A549 (cell line): Measurements from ENCODE around the gene MYH10. TPM values are rescaled to one million over a fixed set of nuclear protein-coding genes. Genes with fewer than 3 reads are reported as not detected.

Experiments
- ATAC-seq, 2 experiments: fragments of 200-7000 bp in 1 of 2; fragments of >200 bp in 1 of 2; cut with Nextera tagmentation in 1 of 2; cut with Tn5 transposase in 1 of 2; 3 replicates each; pipeline versions ENCODE4 v1.8.0 to v1.9.1; 2018 to 2020; ENCODE audit warnings: mild to moderate bottlenecking in 1 of 2, moderate library complexity in 1 of 2
- CTCF ChIA-PET: fragments of 300-600 bp; sonication (Branson Sonifier 250); formaldehyde crosslinking; extraction: SDS; loops from one replicate; lab custom pipeline; 2021; ENCODE audit warnings: antibody characterized with exemption, inconsistent platforms; lab: Yijun Ruan, JAX
- POLR2A ChIA-PET: fragments of 350-600 bp; formaldehyde crosslinking; extraction: SDS; loops from one replicate; lab custom pipeline; 2021; ENCODE audit warnings: antibody characterized with exemption, inconsistent platforms; lab: Yijun Ruan, JAX
- DNase-seq, 2 experiments: peaks; one replicate each; pipeline versions ENCODE4 v3.0.0 to v3.0.0-alpha.2; 2011 to 2016; ENCODE audit warnings: low read depth in 1 of 2, low spot score in 1 of 2
- FAIRE-seq: peaks from 2 replicates; lab custom pipeline; 2011; peaks lifted over from hg19 to GRCh38; lab: Jason Lieb, UNC
- H3K27ac ChIP-seq, 2 experiments: fragments of >200 bp; sonication (Bioruptor Twin); formaldehyde crosslinking; 3 replicates each; pipeline ENCODE4 v1.5.1; 2016 to 2017
- H3K4me1 ChIP-seq: fragments of >200 bp; sonication (Bioruptor Twin); formaldehyde crosslinking; 3 replicates; pipeline ENCODE4 v1.6.1; 2016
- H3K4me2 ChIP-seq: fragments of >200 bp; sonication (Bioruptor Twin); formaldehyde crosslinking; 3 replicates; pipeline ENCODE4 v1.6.1; 2016
- H3K4me3 ChIP-seq: fragments of >200 bp; sonication (Bioruptor Twin); formaldehyde crosslinking; 3 replicates; pipeline ENCODE4 v1.5.1; 2016
- H3K9me3 ChIP-seq: fragments of >200 bp; sonication (Bioruptor Twin); formaldehyde crosslinking; 3 replicates; pipeline ENCODE4 v1.6.1; 2016
- CBX2 ChIP-seq: fragments of 200-600 bp; sonication (generic); IDR thresholded peaks from 2 replicates; pipeline ENCODE4 v1.6.1; 2016; ENCODE audit warnings: low read depth, mild to moderate bottlenecking, borderline replicate concordance
- CBX8 ChIP-seq: fragments of 200-600 bp; sonication (generic); IDR thresholded peaks from 2 replicates; pipeline ENCODE4 v1.6.1; 2016
- CEBPB ChIP-seq, 2 experiments: fragments of >200 bp in 1 of 2; sonication (Bioruptor Twin) in 1 of 2; formaldehyde crosslinking in 1 of 2; IDR thresholded peaks; 2 replicates each; pipeline ENCODE4 v1.6.1; 2012 to 2016
- CHD4 ChIP-seq: fragments of 200-600 bp; sonication (generic); IDR thresholded peaks from 2 replicates; pipeline ENCODE4 v1.6.1; 2016; ENCODE audit warnings: antibody characterized with exemption, mild to moderate bottlenecking, borderline replicate concordance
- EHF ChIP-seq: fragments of 250-450 bp; sonication (Bioruptor Pico); IDR thresholded peaks from 2 replicates; pipeline ENCODE4 v1.5.0; 2020; ENCODE audit warnings: mild to moderate bottlenecking
- EHMT2 ChIP-seq: fragments of 200-600 bp; sonication (generic); IDR thresholded peaks from 2 replicates; pipeline ENCODE4 v1.6.1; 2016; ENCODE audit warnings: antibody characterized with exemption, low read depth, mild to moderate bottlenecking, moderate library complexity
- EP300 ChIP-seq, 2 experiments: fragments of >200 bp; sonication (Bioruptor Twin); formaldehyde crosslinking; IDR thresholded peaks; 2 replicates in 1 of 2; 3 replicates in 1 of 2; pipeline ENCODE4 v1.6.1; 2016 to 2017
- FOSL2 ChIP-seq, 2 experiments: fragments of 450-650 bp in 1 of 2; fragments of >200 bp in 1 of 2; sonication (Bioruptor Twin) in 1 of 2; formaldehyde crosslinking; IDR thresholded peaks; 2 replicates each; pipeline versions ENCODE4 v1.5.0 to v1.6.1; 2016 to 2020; ENCODE audit warnings: mild to moderate bottlenecking in 1 of 2, moderate library complexity in 1 of 2
- HDAC2 ChIP-seq: fragments of 200-600 bp; sonication (generic); IDR thresholded peaks from 2 replicates; pipeline ENCODE4 v1.6.1; 2016
- HES2 ChIP-seq: fragments of >200 bp; sonication (Bioruptor Twin); formaldehyde crosslinking; IDR thresholded peaks from 2 replicates; pipeline ENCODE4 v1.6.1; 2016
- HOXB13 ChIP-seq: fragments of 250-450 bp; sonication (Bioruptor Pico); IDR thresholded peaks from 2 replicates; pipeline ENCODE4 v1.5.0; 2020; ENCODE audit warnings: low read depth, mild to moderate bottlenecking, moderate library complexity
- HOXB5 ChIP-seq: fragments of 250-450 bp; sonication (Bioruptor Pico); IDR thresholded peaks from 2 replicates; pipeline ENCODE4 v1.5.0; 2020; ENCODE audit warnings: mild to moderate bottlenecking, moderate library complexity
- MAFK ChIP-seq: fragments of 450-650 bp; IDR thresholded peaks from 2 replicates; pipeline ENCODE4 v1.6.1; 2014; ENCODE audit not compliant: partially characterized antibody
- MYC ChIP-seq: IDR thresholded peaks from 2 replicates; pipeline ENCODE4 v1.6.1; 2012; ENCODE audit warnings: mild to moderate bottlenecking, inconsistent platforms, low read length, improper control_type of control experiment, borderline replicate concordance
- NPAS2 ChIP-seq: fragments of 250-450 bp; sonication (Bioruptor Pico); IDR thresholded peaks from 2 replicates; pipeline ENCODE4 v1.8.0; 2022; ENCODE audit warnings: mild to moderate bottlenecking, moderate library complexity, borderline replicate concordance
- PBX3 ChIP-seq: IDR thresholded peaks from 2 replicates; pipeline ENCODE4 v1.6.1; 2012
- PHF8 ChIP-seq: fragments of 200-600 bp; sonication (generic); IDR thresholded peaks from 2 replicates; pipeline ENCODE4 v1.6.1; 2016; ENCODE audit warnings: low read depth, mild to moderate bottlenecking, antibody characterized with exemption, moderate library complexity, borderline replicate concordance
- POLR2AphosphoS2 ChIP-seq: conservative IDR thresholded peaks from 2 replicates; pipeline ENCODE4 v1.6.1; 2012; ENCODE audit warnings: low read length, improper control_type of control experiment, inconsistent platforms
- RAD21 ChIP-seq, 2 experiments: fragments of >200 bp in 1 of 2; sonication (Bioruptor Twin) in 1 of 2; formaldehyde crosslinking in 1 of 2; IDR thresholded peaks in 1 of 2; conservative IDR thresholded peaks in 1 of 2; 2 replicates in 1 of 2; 3 replicates in 1 of 2; pipeline ENCODE4 v1.6.1; 2012 to 2018; ENCODE audit warnings: inconsistent platforms in 1 of 2
- RNF2 ChIP-seq: fragments of 200-600 bp; sonication (generic); IDR thresholded peaks from 2 replicates; pipeline ENCODE4 v1.6.1; 2016; ENCODE audit warnings: low read depth, mild to moderate bottlenecking, antibody characterized with exemption, moderate library complexity, borderline replicate concordance
- TFCP2L1 ChIP-seq: fragments of 250-450 bp; sonication (Bioruptor Pico); IDR thresholded peaks from 2 replicates; pipeline ENCODE4 v1.5.0; 2021; ENCODE audit warnings: mild to moderate bottlenecking
- ZC3H11A ChIP-seq: fragments of 450-650 bp; IDR thresholded peaks from 2 replicates; pipeline ENCODE4 v1.6.1; 2014; ENCODE audit warnings: antibody characterized with exemption, mild to moderate bottlenecking
- ZNF302 ChIP-seq: fragments of 250-450 bp; sonication (Bioruptor Pico); IDR thresholded peaks from 2 replicates; pipeline ENCODE4 v1.9.0; 2021; ENCODE audit warnings: inconsistent platforms, mild to moderate bottlenecking, moderate library complexity
- WGBS: methylation state at CpG from one replicate; pipeline ENCODE4 v1.1.6; 2017; ENCODE audit errors: missing lambda C conversion rate; 5-methylcytosine and 5-hydroxymethylcytosine counted together
- polyA plus RNA-seq, 4 experiments: library from polyadenylated mRNA; depleted of rRNA in 3 of 4; stranded (reverse); fragments of >200 nt; fragmentation: RNase III in 1 of 4; extraction: RNeasy Plus Mini Kit Qiagen cat#74134 plus additional on column Dnase treatment in 1 of 4; gene quantifications; 2 replicates in 3 of 4; 3 replicates in 1 of 4; pipeline ENCODE4 v1.2.3, GENCODE V29; 2011 to 2017
- TF ChIP-seq, protein P1 (sequence below): fragments of 250-450 bp; sonication (Bioruptor Pico); IDR thresholded peaks from 2 replicates; pipeline ENCODE4 v1.5.0; 2021; ENCODE audit warnings: mild to moderate bottlenecking, moderate library complexity, borderline replicate concordance
- TF ChIP-seq, protein P2 (sequence below): fragments of 250-450 bp; sonication (Bioruptor Pico); IDR thresholded peaks from 2 replicates; pipeline ENCODE4 v1.5.0; 2020; ENCODE audit warnings: low read depth, mild to moderate bottlenecking, moderate library complexity

The MYH10 gene
- polyA plus RNA-seq, 2 of the 4 experiments (the other 2 are of a cell fraction): 26.5 to 28.3 TPM

DNA sequence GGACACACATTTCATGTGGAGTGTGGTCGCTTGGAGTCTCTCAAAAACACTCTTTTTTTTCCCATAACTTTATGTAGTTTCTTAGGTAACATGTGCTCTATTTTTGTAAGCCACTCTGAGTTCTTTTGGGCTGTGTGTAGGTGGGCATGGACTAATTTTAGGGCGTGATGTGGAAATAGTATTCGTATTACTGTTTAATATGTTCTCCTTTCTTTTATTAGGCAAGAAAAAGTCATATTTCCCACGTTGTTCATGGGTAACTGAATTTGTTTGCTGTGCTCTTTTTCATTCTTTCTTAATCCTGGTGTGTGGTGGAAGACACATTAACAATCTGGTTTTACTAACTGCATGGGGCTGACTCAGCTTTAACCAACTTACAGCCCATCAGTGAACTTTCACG, 167.4 kb downstream of the MYH10 start:
- TF ChIP-seq NPAS2 (CRISPR knock-in tag) (no peak), MAFK (peak; percentile 27), PBX3 (no peak), FOSL2 (IDR thresholded peaks at IDR 0.05) (no peak), FOSL2 (CRISPR knock-in tag; IDR thresholded peaks at IDR 0.05) (no peak)
- DNase-seq: no peak
- no peak for FAIRE-seq
- ATAC-seq: no peak
- ChIA-PET CTCF (interaction anchor here (2.0 to 2.1 kb wide), 2 partner anchors 13 to 21 kb away, joined by 4 to 7 read pairs; no protein-coding TSS in a partner anchor), POLR2A (no interaction called here)
- Histone ChIP-seq H3K4me1 (no peaks in the 10 kb centered on the region), H3K9me3 (no peaks in the 10 kb centered on the region), H3K27ac (no peak overlapping the region), H3K4me3 (no peak overlapping the region), H3K4me2 (no peak overlapping the region)
- WGBS: 80% methylated on average over 5 of the region's 5 CpGs

GRCh38 chr17:8462564-8462963, 168.0 kb downstream of the MYH10 start:
- no peak overlapping the region for H3K4me2 ChIP-seq
- no peak for TF ChIP-seq POLR2AphosphoS2
- TF ChIP-seq CBX8: no peak
- no peak for TF ChIP-seq EHF (CRISPR knock-in tag)
- no peak for TF ChIP-seq HOXB13
- no peak for TF ChIP-seq HES2
- TF ChIP-seq RNF2: no peak
- TF ChIP-seq, protein P1, sequence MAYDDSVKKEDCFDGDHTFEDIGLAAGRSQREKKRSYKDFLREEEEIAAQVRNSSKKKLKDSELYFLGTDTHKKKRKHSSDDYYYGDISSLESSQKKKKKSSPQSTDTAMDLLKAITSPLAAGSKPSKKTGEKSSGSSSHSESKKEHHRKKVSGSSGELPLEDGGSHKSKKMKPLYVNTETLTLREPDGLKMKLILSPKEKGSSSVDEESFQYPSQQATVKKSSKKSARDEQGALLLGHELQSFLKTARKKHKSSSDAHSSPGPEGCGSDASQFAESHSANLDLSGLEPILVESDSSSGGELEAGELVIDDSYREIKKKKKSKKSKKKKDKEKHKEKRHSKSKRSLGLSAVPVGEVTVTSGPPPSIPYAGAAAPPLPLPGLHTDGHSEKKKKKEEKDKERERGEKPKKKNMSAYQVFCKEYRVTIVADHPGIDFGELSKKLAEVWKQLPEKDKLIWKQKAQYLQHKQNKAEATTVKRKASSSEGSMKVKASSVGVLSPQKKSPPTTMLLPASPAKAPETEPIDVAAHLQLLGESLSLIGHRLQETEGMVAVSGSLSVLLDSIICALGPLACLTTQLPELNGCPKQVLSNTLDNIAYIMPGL (CRISPR knock-in tag): no peak
- TF ChIP-seq PHF8: no peak
- TF ChIP-seq RAD21 (conservative IDR thresholded peaks at IDR 0.05 in 1 of 2, IDR thresholded peaks at IDR 0.05 in 1 of 2): no peak
- TF ChIP-seq EP300 (IDR thresholded peaks at IDR 0.05): no peak
- TF ChIP-seq TFCP2L1: no peak
- TF ChIP-seq, protein P2, sequence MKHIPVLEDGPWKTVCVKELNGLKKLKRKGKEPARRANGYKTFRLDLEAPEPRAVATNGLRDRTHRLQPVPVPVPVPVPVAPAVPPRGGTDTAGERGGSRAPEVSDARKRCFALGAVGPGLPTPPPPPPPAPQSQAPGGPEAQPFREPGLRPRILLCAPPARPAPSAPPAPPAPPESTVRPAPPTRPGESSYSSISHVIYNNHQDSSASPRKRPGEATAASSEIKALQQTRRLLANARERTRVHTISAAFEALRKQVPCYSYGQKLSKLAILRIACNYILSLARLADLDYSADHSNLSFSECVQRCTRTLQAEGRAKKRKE (CRISPR knock-in tag): no peak
- no peak for TF ChIP-seq CHD4
- DNase-seq (no peak), ATAC-seq (no peak), FAIRE-seq (no peak)
- 73% methylated on average over 5 of the region's 5 CpGs for WGBS
- CTCF ChIA-PET: interaction anchor here (2.0 kb wide), 1 partner anchor 21 kb away, joined by 4 read pairs; no protein-coding TSS in a partner anchor
- H3K9me3 ChIP-seq: no peaks in the 10 kb centered on the region
- H3K4me3 ChIP-seq: no peak overlapping the region
- no peak overlapping the region for H3K27ac ChIP-seq
- no peaks in the 10 kb centered on the region for H3K4me1 ChIP-seq
- POLR2A ChIA-PET: no interaction called here

GRCh38 chr17:8459831-8460230, 170.7 kb downstream of the MYH10 start:
- no peak for TF ChIP-seq RNF2
- no peak for TF ChIP-seq HOXB5 (CRISPR knock-in tag)
- TF ChIP-seq CEBPB (IDR thresholded peaks at IDR 0.05): no peak
- TF ChIP-seq CBX2: no peak
- no peak for TF ChIP-seq TFCP2L1
- no peak for TF ChIP-seq MYC
- no peak for TF ChIP-seq HDAC2
- TF ChIP-seq ZC3H11A: no peak
- TF ChIP-seq POLR2AphosphoS2: no peak
- TF ChIP-seq ZNF302: no peak
- TF ChIP-seq EHMT2: no peak
- CTCF ChIA-PET: interaction anchor here (1.0 to 1.4 kb wide), 3 partner anchors 16 to 287 kb away, joined by 3 to 4 read pairs (median 4); no protein-coding TSS in a partner anchor
- Histone ChIP-seq H3K9me3 (no peaks in the 10 kb centered on the region), H3K4me1 (no peaks in the 10 kb centered on the region), H3K4me2 (no peak overlapping the region), H3K27ac (no peak overlapping the region), H3K4me3 (no peak overlapping the region)
- 95% methylated on average over 3 of the region's 3 CpGs for WGBS
- DNase-seq (no peak), ATAC-seq (no peak), FAIRE-seq (peak; percentile 23)
- POLR2A ChIA-PET: no interaction called here
